GM21360 (cell line): ENCODE measurements around the gene SLC10A1.
"Not testable (repeated sequence)": the region's sequence is repeated elsewhere in the genome, so short reads cannot be mapped to it uniquely, and the experiment has no call there.

Source experiments
- ATAC-seq: cut with Tn5 transposase; IDR thresholded peaks from one replicate; pipeline ENCODE4 v1.9.1; 2021; ENCODE audit warnings: mild to moderate bottlenecking, moderate library complexity; ENCODE audit not compliant: unreplicated experiment

SLC10A1 gene

DNA sequence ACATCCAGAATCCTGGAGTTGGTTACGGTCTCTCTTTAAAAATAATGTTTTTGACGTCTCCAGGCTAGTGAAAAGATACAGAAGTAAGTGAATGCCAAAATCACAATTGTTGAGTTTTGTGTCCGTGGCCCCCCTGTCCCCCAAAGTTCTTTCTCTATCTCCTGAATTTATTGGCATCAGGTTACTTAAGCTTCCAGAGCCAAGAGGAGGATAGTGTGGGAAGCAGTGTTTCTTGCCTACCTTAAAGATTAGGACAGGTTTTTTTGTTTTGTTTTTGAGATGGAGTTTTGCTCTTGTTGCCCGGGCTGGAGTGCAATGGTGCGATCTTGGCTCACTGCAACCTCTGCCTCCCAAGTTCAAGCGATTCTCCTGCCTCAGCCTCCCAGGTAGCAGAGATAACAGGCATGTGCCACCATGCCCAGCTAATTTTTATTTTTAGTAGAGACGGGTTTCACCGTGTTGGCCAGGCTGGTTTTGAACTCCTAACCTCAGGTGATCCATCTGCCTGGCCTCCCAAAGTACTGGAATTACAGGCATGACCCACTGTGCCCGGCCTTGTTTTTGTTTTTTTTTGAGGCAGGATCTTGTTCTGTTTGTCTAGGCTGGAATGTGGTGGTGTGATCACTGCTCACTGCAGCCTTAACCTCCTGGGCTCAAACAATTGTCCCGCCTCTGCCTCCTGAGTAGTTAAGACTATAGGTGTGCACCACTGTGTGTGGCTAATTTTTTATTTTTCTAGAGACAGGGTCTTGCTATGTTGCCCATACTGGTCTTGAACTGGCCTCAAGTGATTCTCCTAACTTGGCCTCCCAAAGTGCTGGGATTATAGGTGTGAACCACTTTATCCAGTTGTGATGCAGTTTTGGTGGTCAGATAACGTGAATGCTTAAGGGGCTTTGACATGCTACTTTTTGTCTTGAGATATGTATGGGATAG is 24.7 kb downstream of the SLC10A1 start:
- ATAC-seq = no peak

DNA sequence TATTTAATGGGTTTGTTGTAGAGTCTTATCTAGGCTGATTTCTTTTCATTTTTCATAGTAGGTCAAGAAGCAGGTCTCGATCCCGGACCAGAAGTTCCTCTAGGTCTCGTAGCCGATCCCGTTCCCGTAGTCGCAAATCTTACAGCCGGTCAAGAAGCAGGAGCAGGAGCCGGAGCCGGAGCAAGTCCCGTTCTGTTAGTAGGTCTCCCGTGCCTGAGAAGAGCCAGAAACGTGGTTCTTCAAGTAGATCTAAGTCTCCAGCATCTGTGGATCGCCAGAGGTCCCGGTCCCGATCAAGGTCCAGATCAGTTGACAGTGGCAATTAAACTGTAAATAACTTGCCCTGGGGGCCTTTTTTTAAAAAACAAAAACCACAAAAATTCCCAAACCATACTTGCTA is 25.9 kb downstream of the SLC10A1 start:
- ATAC-seq = no peak

DNA sequence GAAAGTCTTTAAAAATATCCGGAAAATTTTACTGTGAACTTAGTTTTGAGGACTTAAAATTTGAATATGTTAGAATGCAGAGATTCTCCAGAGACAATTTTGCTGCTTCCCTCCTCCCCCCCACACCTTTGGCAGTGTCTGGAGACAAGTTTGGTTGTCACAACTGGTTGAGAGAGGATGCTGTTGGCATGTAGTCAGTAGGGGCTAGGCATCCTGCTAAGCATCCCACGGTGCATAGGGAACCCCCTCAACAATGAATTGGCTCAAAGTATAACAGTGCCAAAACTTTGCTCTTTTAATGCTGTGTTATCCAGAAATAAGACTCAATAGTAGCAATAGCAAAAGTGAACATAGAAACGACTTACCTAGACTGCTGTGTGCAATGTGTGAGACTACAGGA is 26.5 kb downstream of the SLC10A1 start:
- no peak for ATAC-seq

DNA sequence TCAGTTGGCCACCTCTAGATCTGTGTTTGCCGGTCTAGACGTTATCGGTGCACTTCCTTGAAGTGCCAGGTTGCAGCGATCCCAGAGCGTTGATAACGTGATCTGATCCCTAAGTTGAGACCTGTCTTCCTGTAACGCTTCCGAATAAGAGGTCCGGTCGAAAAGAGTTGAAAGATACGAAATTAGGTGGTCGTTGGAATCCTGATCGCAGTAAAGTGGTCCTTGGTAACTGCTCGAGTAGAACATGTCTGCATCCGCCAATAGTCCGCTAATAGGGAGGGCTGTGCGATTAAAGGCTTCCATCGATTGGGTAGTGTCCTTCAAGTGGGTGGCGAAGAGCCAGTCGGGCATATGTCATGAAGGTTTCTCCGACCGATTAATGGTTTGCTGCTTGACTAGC is 27.4 kb downstream of the SLC10A1 start:
- ATAC-seq = no peak

DNA sequence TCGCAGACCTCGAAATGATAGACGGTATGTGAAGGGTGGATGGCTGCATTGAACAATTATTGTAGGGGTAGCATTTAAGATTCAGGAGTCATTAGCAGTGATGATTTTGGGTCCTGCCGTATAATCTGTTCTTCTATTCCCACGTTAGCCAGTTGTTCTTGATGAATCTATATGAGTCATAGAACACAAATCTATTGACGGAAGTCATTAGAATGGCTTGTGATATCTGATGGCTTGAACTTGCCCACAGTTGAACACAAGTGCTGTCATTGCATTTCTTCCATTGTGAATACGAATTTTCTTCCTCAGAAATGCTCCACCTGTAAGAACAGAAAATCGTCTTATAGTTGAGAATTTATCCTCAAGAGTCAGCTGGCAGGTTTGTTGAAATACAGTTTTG is 28.2 kb downstream of the SLC10A1 start:
- no peak for ATAC-seq

DNA sequence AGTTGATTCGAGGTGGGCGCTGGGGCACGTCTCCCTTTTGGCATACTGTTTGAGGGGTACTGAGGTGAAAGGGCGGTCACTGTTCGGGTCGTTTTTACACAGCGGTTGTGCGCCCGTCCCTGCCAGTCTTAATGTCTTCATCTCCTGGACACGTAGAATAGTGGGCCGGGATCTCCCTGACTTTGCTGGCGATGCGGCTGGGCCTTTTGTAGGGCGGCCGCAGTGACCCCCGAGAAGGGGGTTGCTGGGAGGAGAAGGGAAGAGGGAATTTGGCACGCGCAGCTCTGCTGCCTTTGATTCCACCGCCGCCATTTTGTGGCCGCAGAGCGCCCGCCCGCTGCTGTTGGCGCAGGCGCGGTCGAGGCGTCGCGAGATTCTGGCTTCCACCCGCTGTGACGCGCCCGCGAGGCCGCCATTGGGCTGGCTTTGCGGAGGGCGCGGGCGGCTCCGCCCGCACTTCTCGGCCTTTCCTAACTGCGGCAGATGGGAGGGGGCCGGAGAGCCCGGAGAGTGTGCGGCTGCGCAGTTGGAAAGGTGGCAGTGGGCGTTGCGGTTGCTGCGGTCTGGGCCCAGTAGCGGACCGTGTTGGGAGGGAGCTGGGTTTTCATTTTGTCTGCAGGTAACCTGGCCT is 29.6 kb downstream of the SLC10A1 start:
- ATAC-seq = peak; percentile 64

DNA sequence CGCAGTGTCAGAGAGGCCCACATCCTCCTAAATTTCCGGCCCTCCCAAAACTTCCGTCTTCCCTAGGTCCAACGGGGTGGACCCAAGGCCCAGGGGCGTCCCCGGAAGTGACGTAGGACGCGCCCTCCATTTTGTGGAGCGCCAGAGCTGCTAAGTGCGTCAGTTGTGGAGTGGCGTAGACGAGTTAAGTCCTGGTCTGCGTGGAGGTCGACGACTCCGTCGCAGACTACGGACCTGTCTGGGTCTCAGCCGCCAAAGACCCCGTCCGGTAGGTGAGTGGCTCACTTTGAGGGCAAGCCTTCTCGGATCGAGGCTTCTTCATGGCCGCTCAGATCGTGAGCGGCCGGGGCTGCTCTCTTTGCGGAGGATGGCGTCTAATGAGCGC is 30.1 kb downstream of the SLC10A1 start, which contains the start of gene SRSF5:
SRSF5 (plus strand) TSS at position 159 of the 385 bp plus-strand sequence. CDS start 1,015 bp downstream, outside the sequence.
- ATAC-seq = peak; percentile 59

DNA sequence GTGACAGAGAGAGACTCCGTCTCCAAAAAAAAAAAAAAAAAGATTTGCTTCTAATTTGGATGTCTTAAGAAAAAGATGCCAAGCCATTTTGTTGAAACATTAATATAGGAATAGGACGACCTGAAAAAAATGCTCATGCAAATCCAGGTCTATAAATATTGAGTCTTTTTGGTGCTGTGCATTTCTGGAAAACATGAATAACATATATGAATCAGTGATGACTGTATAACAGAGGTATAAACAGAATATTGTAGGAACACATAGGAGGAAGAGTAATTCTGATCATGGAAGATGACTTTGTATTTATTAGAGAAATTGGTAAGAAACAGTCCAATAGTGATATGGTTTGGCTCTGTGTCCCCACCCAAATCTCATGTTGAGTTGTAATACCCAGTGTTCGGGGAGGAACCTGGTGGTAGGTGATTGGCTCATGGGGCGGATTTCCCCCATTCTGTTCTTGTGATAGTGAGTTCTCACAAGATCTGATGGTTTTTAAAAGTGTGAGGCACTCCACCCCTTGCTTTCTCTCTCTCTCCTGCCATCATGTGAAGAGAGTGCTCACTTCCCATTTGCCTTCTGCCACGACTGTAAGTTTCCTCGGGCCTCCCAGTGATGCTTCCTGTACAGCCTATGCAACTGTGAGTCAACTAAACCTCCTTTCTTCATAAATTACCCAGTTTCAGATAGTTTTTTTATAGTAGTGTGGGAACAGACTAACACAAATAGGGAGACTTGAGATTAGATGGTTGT is 33.1 kb downstream of the SLC10A1 start:
- ATAC-seq = no peak

DNA sequence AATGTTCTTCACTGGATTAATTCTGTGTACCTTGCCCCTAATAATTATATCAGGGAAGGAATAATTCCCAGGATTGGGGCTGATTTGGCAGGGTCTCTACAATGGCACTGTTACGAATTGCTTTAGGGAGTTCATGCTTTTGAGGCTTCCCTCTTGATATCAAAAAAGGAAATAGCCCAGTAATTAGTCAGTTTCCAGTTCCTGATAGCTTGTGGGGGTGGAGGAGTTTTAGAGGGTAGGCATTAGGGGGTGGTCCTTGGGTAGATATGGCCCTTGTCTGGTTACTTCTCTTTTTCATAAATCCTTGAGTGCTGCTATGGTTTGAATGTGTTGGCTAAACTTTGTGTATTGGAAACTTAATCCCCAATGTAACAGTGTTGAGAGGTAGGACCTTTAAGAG is 36.2 kb downstream of the SLC10A1 start:
- no peak for ATAC-seq

DNA sequence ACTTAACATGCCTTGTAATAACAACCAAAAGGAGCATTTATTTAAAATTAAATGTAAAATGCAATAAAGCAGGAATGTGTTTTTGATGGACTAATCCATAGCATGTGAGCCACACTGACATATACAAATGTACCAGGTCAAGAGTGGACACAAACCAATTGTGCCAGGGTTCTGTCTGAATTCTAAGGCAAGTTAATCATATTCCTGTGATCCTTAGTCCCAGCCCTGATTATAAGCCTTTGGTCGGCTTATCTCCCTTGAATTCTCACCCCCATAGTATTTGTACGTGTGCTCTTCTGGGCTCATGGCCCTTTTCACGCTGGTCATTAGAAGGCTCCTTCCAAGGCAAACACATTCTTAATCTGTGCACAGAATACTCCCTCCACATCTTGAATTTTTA is 40.7 kb downstream of the SLC10A1 start:
- no peak for ATAC-seq

DNA sequence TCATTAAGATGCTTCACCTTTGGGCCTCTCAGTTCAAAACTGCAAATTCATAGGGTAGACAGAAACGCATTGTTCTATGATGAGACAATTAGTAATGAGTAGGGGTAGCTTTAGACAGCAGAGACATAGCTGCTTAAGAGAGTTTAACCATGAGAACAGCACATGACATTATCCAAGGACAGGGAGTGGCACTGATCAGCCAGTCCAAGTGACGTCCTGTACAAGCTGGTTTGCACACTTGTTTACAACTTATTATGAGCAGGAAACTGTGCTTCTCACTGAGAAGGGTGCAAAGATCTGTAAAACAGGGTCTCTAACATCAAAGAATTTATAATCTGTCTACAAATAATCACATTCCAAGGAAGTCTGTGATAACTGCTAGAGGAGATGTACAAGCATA is 41.3 kb downstream of the SLC10A1 start:
- no peak for ATAC-seq

DNA sequence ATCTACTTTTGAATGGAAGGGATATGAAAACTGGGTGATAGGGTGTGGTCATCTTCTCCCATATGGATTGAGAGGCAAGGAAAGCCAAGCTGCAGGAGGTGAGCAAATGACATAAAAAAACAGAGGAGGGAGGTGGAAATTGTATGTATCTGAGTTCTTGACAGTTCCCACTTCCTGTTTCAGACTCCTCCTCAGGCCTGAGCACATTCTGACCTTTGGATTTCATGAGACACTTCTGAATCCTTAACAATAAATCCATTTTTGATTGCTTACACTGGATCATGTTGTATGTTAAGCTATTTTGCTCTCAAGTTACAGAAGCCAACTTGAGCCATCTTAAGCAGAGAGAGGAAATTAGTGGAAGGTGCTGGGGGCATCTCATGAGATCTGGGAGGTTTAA is 41.7 kb downstream of the SLC10A1 start:
- ATAC-seq = no peak

DNA sequence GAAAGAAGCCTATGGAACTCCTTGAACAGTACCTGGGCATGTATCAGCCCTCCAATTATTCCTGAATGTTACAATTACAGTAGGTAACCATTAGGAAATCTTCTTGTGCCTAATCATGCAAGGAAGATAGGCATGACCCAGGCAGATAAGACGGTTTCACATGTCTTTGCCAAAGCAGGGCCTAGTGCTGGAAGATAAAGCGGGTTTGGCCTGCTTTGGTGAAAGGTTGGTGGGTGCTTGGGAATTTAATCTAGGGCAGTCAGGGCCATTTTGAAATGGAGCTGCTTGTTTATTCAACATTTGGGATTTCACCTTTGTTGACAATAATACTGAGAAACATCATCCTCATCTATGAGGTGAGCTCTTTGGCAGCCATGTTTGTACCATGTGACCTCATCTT is 42.6 kb downstream of the SLC10A1 start:
- no peak for ATAC-seq

DNA sequence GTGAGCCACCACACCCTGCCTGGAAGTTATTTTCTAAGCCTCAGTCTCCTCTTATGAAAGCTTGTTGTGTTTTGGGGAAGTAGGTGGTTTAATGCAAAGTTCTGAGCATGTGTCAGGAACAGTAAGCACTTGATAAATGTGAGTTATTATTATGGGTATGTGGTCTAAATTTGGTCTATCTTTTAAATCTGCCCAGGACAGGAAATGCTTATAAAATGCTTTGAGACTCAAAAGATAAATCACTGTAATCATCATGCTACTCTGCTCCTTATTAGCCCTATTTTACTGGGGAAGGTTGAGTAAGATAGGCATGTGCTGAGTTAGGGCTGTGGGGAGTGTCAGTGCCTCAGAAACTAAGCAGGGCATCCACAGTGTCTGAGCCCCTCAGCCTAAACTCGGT is 43.2 kb downstream of the SLC10A1 start:
- no peak for ATAC-seq

DNA sequence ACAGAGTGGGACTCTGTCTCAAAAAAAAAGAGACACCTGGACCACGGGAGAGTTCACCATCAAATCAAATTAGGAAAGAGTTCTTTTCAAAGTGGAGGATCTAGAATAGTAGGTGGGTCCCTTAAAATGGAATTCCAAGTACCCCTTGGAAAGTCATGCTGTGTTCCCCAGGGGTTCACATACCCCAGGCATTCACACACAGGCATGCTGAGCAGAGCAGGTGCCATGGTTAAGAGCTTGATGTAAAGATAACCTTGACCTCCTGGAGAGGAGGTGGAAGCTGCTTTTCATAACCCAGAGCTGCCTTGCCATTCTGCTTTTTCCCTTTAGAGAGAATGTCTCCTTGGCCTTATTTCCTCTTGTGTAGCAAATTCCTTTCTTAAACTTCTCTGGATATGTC is 44.3 kb downstream of the SLC10A1 start:
- no peak for ATAC-seq

DNA sequence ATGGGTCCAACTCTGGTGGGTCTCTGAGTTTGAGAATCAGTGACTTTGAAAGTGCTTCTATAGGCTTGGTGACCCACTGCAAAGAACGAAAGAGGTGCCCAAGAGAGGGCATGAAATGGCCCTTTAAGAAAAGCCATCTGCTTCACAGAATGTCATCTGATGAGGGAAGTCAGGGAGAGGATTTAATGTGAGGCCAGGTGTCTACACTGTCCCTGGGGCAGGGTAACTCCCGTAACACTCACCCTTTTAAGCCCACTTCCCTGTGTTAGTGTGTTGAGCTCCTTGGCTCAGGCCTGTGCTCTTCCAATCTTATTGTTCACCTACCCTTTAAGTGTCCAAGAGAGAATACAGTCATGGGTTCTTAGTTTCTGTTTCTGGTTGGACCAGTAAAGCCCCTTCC is 46.5 kb downstream of the SLC10A1 start:
- no peak for ATAC-seq

DNA sequence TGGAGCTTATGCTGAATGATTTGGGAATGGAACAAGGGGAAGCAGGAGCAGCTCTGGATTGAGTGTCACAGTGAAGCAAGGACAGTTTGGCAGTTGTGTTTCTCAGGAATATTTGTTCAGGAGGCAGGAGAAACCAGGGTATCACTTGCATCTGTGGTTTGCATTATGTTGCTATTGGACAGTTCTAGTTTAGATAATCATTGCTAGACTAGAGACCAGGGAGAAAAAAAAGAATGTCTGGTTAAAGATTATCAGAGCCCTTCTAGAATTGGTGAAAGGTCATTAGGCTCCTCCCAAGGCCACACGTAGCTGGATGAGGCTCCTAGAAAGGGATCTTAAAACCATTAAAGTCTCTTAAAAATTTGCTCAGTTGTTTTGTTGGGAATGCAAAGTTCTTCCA is 47.1 kb downstream of the SLC10A1 start:
- ATAC-seq = no peak

DNA sequence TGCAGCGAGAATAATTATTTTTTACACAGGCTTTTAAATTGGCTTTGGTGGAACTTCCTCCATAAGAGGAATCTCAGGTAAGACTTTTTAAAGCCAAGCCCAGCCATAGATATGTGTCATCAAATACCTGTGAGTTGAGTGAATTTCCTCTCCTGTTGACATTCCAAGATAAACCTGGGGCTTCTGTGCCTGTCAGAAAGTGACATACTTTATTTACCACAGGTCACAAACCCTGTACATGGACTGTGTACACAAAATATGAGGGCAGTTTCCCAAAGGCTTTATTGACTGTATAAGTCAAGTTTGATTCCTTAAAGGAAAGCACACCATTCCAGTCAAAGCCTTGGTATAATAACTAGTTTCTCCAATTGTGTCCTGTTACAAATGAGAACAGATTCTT is 56.0 kb downstream of the SLC10A1 start:
- no peak for ATAC-seq

DNA sequence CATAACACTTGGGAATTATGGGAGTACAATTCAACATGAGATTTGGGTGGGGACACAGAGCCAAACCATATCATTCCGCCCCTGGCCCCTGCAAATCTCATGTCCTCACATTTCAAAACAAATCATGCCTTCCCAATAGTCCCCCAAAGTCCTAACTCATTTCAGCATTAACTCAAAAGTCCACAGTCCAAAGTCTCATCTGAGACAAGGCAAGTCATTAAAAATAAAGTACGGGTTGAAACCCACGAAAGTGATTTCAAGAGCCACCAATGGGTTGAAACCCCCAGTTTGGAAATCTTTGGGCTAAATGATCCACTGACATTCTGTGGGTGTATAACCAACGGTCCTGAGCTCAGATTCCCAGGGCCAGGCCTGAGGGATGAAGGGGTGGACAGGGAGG is 60.6 kb downstream of the SLC10A1 start:
- ATAC-seq = not testable (repeated sequence)

DNA sequence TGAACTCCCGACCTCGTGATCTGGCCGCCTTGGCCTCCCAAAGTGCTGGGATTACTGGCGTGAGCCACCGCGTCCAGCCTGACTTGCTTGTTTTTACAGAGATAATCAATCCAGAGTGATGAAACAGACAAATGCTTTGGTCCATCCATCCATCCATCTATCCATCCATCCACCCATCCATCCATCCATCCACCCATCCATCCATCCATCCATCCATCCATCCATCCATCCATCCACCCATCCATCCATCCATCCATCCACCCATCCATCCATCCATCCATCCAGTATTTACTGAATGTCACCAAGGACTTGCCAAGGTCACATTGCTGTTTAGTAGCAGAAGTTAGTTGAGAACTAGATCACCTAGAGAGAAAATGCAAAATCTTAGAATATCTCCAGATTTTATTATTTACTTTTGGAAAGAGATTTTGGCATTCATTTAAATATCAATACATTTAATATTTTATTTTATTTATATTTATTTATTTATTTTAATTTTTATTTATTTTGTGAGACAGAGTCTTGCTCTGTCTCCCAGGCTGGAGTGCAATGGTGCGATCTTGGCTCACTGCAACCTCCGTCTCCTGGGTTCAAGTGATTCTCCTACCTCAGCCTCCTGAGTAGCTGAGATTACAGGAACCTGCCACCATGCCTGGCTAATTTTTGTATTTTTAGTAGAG is 65.0 kb downstream of the SLC10A1 start:
- not testable (repeated sequence) for ATAC-seq

DNA sequence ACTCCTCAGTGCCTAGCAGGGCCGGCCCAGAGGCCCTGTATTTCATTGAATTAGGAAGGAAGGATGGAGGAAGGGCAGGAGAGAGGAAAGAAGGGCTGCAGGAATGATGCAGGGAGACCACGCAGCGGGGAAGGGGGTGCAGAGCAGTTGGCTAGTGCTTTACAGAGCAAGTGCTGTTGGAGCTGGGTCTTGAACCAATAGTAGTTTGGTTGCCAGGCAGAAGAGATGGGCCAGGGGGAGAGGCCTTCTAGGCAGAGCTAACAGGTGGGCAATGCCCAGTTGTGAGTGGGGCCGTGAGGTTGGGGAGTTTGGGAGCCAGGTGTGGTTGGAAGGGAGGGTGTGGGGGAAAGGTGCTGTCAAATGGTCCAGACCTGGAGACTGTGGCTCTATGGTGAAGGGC is 69.2 kb downstream of the SLC10A1 start:
- no peak for ATAC-seq
